GM12878 (cell line): ENCODE measurements around the gene ZYG11B. TPM values are rescaled to one million over a fixed set of nuclear protein-coding genes. Genes with fewer than 3 reads are reported as not detected.

ENCODE experiments used
- ATAC-seq: fragments of 200-7000 bp; cut with Tn5 transposase; 3 replicates; pipeline ENCODE4 v1.9.1; 2020; ENCODE audit warnings: mild to moderate bottlenecking, moderate library complexity
- BruUV-seq: library from RNA; stranded (reverse); fragments of 400-500 nt; replicated peaks from 2 replicates; lab custom pipeline; 2021; lab: Mats Ljungman, UMichigan
- CTCF ChIA-PET: fragments of 300-600 bp; sonication (Branson Sonifier 250); formaldehyde crosslinking; extraction: SDS; loops from one replicate; lab custom pipeline; 2021; ENCODE audit warnings: inconsistent platforms; lab: Yijun Ruan, JAX
- POLR2A ChIA-PET: fragments of 350-600 bp; formaldehyde crosslinking; extraction: SDS; loops from one replicate; lab custom pipeline; 2021; ENCODE audit warnings: inconsistent platforms; lab: Charles Lee
- RAD21 ChIA-PET: fragments of 300-600 bp; sonication (Branson Sonifier 250); formaldehyde crosslinking; loops from one replicate; lab custom pipeline; 2023; ENCODE audit warnings: antibody characterized with exemption; ENCODE audit not compliant: unreplicated experiment; lab: Charles Lee
- SMC1A ChIA-PET: fragments of 300-600 bp; sonication (Branson Sonifier 250); formaldehyde crosslinking; loops from one replicate; lab custom pipeline; 2023; ENCODE audit not compliant: unreplicated experiment, uncharacterized antibody; lab: Charles Lee
- DNase-seq: peaks from one replicate; pipeline ENCODE4 v3.0.0-alpha.2; 2011; ENCODE audit warnings: low read depth, low spot score
- FAIRE-seq: peaks from 3 replicates; lab custom pipeline; 2011; peaks lifted over from hg19 to GRCh38; lab: Jason Lieb, UNC
- H2AFZ ChIP-seq: 2 replicates; pipeline ENCODE4 v1.6.0; 2011; ENCODE audit warnings: low read depth, low read length, control low read depth; ENCODE audit not compliant: control insufficient read depth
- H3K27ac ChIP-seq: 2 replicates; pipeline ENCODE4 v1.5.1; 2011; ENCODE audit warnings: control low read depth; ENCODE audit not compliant: control insufficient read depth, insufficient read depth
- H3K27me3 ChIP-seq, 2 experiments: replicated peaks in 1 of 2; 2 replicates each; pipeline versions ENCODE4 v1.6.0 to v1.6.1; 2011; ENCODE audit warnings: low read length in 1 of 2; ENCODE audit not compliant: control insufficient read depth in 2 of 2, insufficient read depth in 2 of 2
- H3K36me3 ChIP-seq, 2 experiments: 2 replicates each; pipeline ENCODE4 v1.5.1; 2011; ENCODE audit warnings: low read length in 1 of 2; ENCODE audit not compliant: control insufficient read depth in 2 of 2, insufficient read depth in 2 of 2
- H3K4me1 ChIP-seq: 2 replicates; pipeline ENCODE4 v1.6.1; 2011; ENCODE audit warnings: mild to moderate bottlenecking, low read length, moderate library complexity, mixed read lengths; ENCODE audit not compliant: control insufficient read depth, insufficient read depth
- H3K4me2 ChIP-seq: 2 replicates; pipeline ENCODE4 v1.6.0; 2011; ENCODE audit warnings: control low read depth; ENCODE audit not compliant: control insufficient read depth, insufficient read depth
- H3K4me3 ChIP-seq: fragments of 200-600 bp; sonication (generic); 2 replicates; pipeline ENCODE4 v1.5.1; 2016
- H3K79me2 ChIP-seq: 2 replicates; pipeline ENCODE4 v1.6.0; 2011; ENCODE audit warnings: low read length; ENCODE audit not compliant: control insufficient read depth, insufficient read depth
- H3K9ac ChIP-seq: 2 replicates; pipeline ENCODE4 v1.8.0; 2011; ENCODE audit warnings: low read length, control low read depth, mixed read lengths; ENCODE audit not compliant: control insufficient read depth, insufficient read depth
- H3K9me3 ChIP-seq: replicated peaks from 3 replicates; pipeline ENCODE4 v1.5.1; 2011; ENCODE audit warnings: mild to moderate bottlenecking, low read length; ENCODE audit not compliant: control insufficient read depth, insufficient read depth
- H4K20me1 ChIP-seq: 2 replicates; pipeline ENCODE4 v1.6.0; 2011; ENCODE audit not compliant: control insufficient read depth, insufficient read depth
- CBX5 ChIP-seq: sonication (generic); IDR thresholded peaks from 2 replicates; pipeline ENCODE4 v1.6.1; 2016; ENCODE audit warnings: low read depth, moderate library complexity, mild to moderate bottlenecking, inconsistent platforms
- CHD1 ChIP-seq: IDR thresholded peaks from 2 replicates; pipeline ENCODE4 v1.6.1; 2012; ENCODE audit warnings: low read depth, low read length, improper control_type of control experiment
- CREB1 ChIP-seq: IDR thresholded peaks from 2 replicates; pipeline ENCODE4 v1.6.1; 2012; ENCODE audit warnings: low read depth, mild to moderate bottlenecking, inconsistent platforms
- SPI1 ChIP-seq: IDR thresholded peaks from 2 replicates; pipeline ENCODE4 v1.6.1; 2011; ENCODE audit warnings: low read depth, mild to moderate bottlenecking, low read length, moderate library complexity, borderline replicate concordance; ENCODE audit not compliant: insufficient read depth
- WGBS: methylation state at CpG from one replicate; pipeline ENCODE4 v1.1.6; 2016; ENCODE audit warnings: low lambda C conversion rate; ENCODE audit not compliant: insufficient replicate concordance, insufficient coverage; ENCODE audit errors: missing lambda C conversion rate; 5-methylcytosine and 5-hydroxymethylcytosine counted together
- in situ Hi-C: fragments of 300-500 bp; cut with MboI; formaldehyde crosslinking; loops from 9 replicates; pipeline ENCODE4 v1.14.3; 2018; ENCODE audit warnings: mixed read lengths
- intact Hi-C: fragments of 100-400 bp; cut with micrococcal nuclease; formaldehyde crosslinking; loops from one replicate; pipeline ENCODE4 v1.14.2; 2022; ENCODE audit not compliant: unreplicated experiment
- polyA plus RNA-seq, 11 experiments: library from polyadenylated mRNA; depleted of rRNA in 4 of 11; unstranded in 6 of 11; stranded (reverse) in 5 of 11; fragments of >200 nt; fragmentation: Nextera tagmentation in 4 of 11; fragmentation: Illumina TruSeq in 1 of 11; extraction: Ambion mirVana in 4 of 11; extraction: Trizol in 1 of 11; gene quantifications; 1 replicate in 1 of 11; 2 replicates in 10 of 11; pipeline versions ENCODE4 v1.2.1 to v1.2.3, GENCODE V29; 2011 to 2016; ENCODE audit warnings: inconsistent platforms in 2 of 11, missing spikeins in 2 of 11, low read depth in 1 of 11
- total RNA-seq, 4 experiments: library from RNA; depleted of rRNA in 3 of 4; stranded (reverse); fragments of >200 nt in 3 of 4; fragmentation: Illumina TruSeq in 1 of 4; extraction: Trizol in 1 of 4; gene quantifications; 2 replicates each; pipeline versions ENCODE4 v1.2.1 to v1.2.3, GENCODE V29; 2013 to 2021
- TF ChIP-seq, protein P1 (sequence below): fragments of 450-650 bp; IDR thresholded peaks from 2 replicates; pipeline ENCODE4 v1.6.1; 2016; ENCODE audit warnings: mild to moderate bottlenecking

The ZYG11B gene
- total and polyA plus RNA-seq, 10 of the 15 experiments (the other 5 are each of a cell fraction or from before 2014, with no cell fraction given): 1.8 to 8.5 (median 5.3) TPM

DNA sequence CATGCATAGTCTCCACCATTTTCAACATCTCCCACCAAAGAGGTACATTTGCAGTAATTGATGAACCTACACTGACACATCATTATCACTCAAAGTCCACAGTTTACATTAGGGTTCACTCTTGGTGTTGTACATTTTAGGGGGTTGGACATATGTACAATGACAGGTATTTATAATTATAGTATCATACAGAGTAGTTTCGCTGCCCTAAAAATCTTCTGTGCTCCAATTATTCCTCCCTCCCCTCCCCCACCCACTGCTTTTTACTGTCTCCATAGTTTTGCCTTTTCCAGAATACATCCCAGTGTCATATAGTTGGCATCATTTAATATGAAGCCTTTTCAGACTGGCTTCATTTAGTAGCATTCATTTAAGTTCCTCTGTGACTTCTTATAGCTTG, 41.7 kb upstream of the ZYG11B start:
- H3K4me3 ChIP-seq: no peak overlapping the region
- H3K79me2 ChIP-seq: no peaks in the 10 kb centered on the region
- 90% methylated on average over 1 of the region's 1 CpG for WGBS
- no peak for DNase-seq
- no peaks in the 10 kb centered on the region for H3K4me1 ChIP-seq
- no peak overlapping the region for H3K27ac ChIP-seq
- H3K4me2 ChIP-seq: no peak overlapping the region
- peaks cover 7% of the 10 kb centered on the region in 2 experiments; a peak in 3 of 4 replicates for H3K36me3 ChIP-seq
- intact Hi-C loops: loop anchor here (10.0 kb wide), 2 partner anchors 130 to 320 kb away; partner anchors contain the start of genes CC2D1B and TUT4
- RAD21 ChIA-PET: interaction anchor here (0.6 to 0.7 kb wide), 3 partner anchors 131 to 1807 kb away, joined by 3 to 4 read pairs (median 3); no protein-coding TSS in a partner anchor
- no peak for TF ChIP-seq CBX5
- TF ChIP-seq CHD1: no peak
- TF ChIP-seq SPI1: no peak
- TF ChIP-seq CREB1: no peak
- TF ChIP-seq, protein P1, sequence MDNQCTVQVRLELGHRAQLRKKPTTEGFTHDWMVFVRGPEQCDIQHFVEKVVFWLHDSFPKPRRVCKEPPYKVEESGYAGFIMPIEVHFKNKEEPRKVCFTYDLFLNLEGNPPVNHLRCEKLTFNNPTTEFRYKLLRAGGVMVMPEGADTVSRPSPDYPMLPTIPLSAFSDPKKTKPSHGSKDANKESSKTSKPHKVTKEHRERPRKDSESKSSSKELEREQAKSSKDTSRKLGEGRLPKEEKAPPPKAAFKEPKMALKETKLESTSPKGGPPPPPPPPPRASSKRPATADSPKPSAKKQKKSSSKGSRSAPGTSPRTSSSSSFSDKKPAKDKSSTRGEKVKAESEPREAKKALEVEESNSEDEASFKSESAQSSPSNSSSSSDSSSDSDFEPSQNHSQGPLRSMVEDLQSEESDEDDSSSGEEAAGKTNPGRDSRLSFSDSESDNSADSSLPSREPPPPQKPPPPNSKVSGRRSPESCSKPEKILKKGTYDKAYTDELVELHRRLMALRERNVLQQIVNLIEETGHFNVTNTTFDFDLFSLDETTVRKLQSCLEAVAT: no peak
- ATAC-seq: no peak
- CTCF ChIA-PET: interaction anchor here (1.1 to 3.9 kb wide), 3 partner anchors 132 to 288 kb away, joined by 3 to 31 read pairs (median 3); partner anchors contain the start of genes ORC1, PRPF38A and TUT4
- POLR2A ChIA-PET: no interaction called here
- no TSS peak for BruUV-seq
- H3K9me3 ChIP-seq: no peaks in the 10 kb centered on the region
- in situ Hi-C loops: loop anchor here (10.0 kb wide), 1 partner anchor 540 kb away; the partner anchor contains the start of gene ZFYVE9
- SMC1A ChIA-PET: interaction anchor here (0.5 to 2.1 kb wide), 3 partner anchors 25 to 842 kb away, joined by 3 to 9 read pairs (median 4); partner anchors contain the start of genes ORC1 and PRPF38A
- no peak overlapping the region for H2AFZ ChIP-seq
- H3K9ac ChIP-seq: no peak overlapping the region
- H4K20me1 ChIP-seq: no peaks in the 10 kb centered on the region
- no peaks in the 10 kb centered on the region for H3K27me3 ChIP-seq
- no peak for FAIRE-seq
